ENCODE measurements around the gene PNRC2. TPM values are rescaled to one million over a fixed set of nuclear protein-coding genes. Genes with fewer than 3 reads are reported as not detected.

PNRC2 gene
- total RNA-seq, 4 donors from 2014 or later, result 26.5 to 54.2 (median 39.4) TPM

DNA sequence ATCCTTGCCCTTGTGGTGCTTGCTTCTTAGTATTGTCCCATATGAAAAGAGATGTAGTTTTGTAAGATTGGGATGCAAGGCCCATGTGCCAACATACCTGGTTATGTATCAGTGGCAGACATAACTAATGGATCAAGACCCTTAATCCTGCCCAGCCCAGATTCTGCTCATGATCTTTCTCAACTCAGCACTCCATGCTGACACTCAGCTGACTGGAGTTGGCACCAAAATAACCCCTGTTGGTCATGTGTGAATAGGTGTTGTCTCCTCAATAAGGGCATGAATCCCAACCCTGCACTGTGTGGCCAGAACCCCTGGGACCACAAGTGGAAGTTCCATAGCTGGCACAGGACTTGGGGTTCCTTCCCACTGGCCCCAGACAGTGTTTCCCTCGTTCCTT lies 32.5 kb upstream of the PNRC2 start:
- Histone ChIP-seq H3K4me1 (peaks cover 0 to 5% of the 10 kb centered on the region in 2 donors), H3K36me3 (no peaks in the 10 kb centered on the region), H3K27me3 (no peaks in the 10 kb centered on the region), H3K9me3 (no peaks in the 10 kb centered on the region), H3K4me3 (no peak overlapping the region), H3K27ac (no peak overlapping the region)
- in situ Hi-C loops (cut with MboI; ENCODE audit: low sequenced_read_pairs in 4 of 4) (no loop called here), intact Hi-C loops (cut with DNase I; ENCODE audit: low total_unique reads) (no loop called here)
- TF ChIP-seq, protein P1, sequence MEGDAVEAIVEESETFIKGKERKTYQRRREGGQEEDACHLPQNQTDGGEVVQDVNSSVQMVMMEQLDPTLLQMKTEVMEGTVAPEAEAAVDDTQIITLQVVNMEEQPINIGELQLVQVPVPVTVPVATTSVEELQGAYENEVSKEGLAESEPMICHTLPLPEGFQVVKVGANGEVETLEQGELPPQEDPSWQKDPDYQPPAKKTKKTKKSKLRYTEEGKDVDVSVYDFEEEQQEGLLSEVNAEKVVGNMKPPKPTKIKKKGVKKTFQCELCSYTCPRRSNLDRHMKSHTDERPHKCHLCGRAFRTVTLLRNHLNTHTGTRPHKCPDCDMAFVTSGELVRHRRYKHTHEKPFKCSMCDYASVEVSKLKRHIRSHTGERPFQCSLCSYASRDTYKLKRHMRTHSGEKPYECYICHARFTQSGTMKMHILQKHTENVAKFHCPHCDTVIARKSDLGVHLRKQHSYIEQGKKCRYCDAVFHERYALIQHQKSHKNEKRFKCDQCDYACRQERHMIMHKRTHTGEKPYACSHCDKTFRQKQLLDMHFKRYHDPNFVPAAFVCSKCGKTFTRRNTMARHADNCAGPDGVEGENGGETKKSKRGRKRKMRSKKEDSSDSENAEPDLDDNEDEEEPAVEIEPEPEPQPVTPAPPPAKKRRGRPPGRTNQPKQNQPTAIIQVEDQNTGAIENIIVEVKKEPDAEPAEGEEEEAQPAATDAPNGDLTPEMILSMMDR (IDR thresholded peaks at IDR 0.05 in 4 of 5, conservative IDR thresholded peaks at IDR 0.05 in 1 of 5), result no peak
- TF ChIP-seq POLR2A (IDR thresholded peaks at IDR 0.05), result no peak
- ATAC-seq (no peak), DNase-seq (no peak)

DNA sequence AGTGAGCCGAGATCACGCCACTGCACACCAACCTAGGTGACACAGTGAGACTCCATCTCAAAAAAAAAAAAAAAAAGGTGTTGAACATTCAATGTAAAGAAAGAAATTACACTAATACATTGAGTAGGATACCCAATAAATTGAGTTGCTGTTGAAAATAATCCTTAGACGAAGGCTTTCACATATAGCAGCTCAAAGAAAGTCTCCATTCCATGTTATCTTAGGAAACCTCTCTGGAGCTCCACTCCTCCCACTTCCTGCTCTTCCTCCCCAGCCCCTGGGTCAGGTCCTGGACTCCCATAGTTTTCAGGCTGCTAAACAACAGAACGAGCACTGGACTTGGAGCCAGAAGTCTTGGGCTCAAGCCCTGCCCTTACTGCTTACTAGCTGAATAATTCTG lies 30.8 kb upstream of the PNRC2 start:
- Histone ChIP-seq H3K9me3 (no peaks in the 10 kb centered on the region), H3K4me3 (no peak overlapping the region), H3K27ac (no peak overlapping the region), H3K27me3 (no peaks in the 10 kb centered on the region), H3K4me1 (peaks cover 0 to 5% of the 10 kb centered on the region in 2 donors), H3K36me3 (no peaks in the 10 kb centered on the region)
- DNase-seq (no peak), ATAC-seq (no peak)
- TF ChIP-seq POLR2A (IDR thresholded peaks at IDR 0.05), result no peak
- TF ChIP-seq, protein P1 (IDR thresholded peaks at IDR 0.05 in 4 of 5, conservative IDR thresholded peaks at IDR 0.05 in 1 of 5), result no peak
- in situ Hi-C loops (cut with MboI; ENCODE audit: low sequenced_read_pairs in 4 of 4), result no loop called here
- intact Hi-C loops (cut with DNase I; ENCODE audit: low total_unique reads), result no loop called here

DNA sequence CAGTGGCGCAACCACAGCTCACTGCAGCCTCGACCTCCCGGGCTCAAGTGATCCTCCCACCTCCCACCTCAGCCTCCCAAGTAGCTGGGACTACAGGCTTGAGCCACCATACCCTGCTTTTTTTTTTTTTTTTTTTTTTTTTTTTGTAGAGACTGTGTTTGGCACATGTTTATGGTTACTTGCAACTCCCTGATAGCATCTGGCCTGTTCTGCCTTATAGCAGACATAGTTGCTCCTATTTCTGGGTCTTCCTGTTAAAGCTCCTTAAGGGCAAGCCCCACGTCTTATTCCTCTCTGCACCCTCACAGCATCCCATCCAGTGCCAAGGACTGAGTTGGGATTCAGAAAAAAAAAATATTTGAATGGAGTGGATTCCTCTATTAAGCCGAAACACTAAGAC lies 29.4 kb upstream of the PNRC2 start:
- Histone ChIP-seq H3K4me3 (no peak overlapping the region), H3K9me3 (no peaks in the 10 kb centered on the region), H3K27me3 (no peaks in the 10 kb centered on the region), H3K4me1 (no peaks in the 10 kb centered on the region), H3K27ac (no peak overlapping the region), H3K36me3 (no peaks in the 10 kb centered on the region)
- DNase-seq, result no peak
- intact Hi-C loops (cut with DNase I; ENCODE audit: low total_unique reads) (no loop called here), in situ Hi-C loops (cut with MboI; ENCODE audit: low sequenced_read_pairs in 4 of 4) (no loop called here)
- ATAC-seq, result no peak
- TF ChIP-seq, protein P1 (IDR thresholded peaks at IDR 0.05 in 4 of 5, conservative IDR thresholded peaks at IDR 0.05 in 1 of 5), result no peak
- no peak for TF ChIP-seq POLR2A (IDR thresholded peaks at IDR 0.05)

- intact Hi-C loops (cut with DNase I; ENCODE audit: low total_unique reads) (no loop called here), in situ Hi-C loops (cut with MboI; ENCODE audit: low sequenced_read_pairs in 4 of 4) (no loop called here)
- no peak for ATAC-seq
- TF ChIP-seq, protein P1 (IDR thresholded peaks at IDR 0.05 in 4 of 5, conservative IDR thresholded peaks at IDR 0.05 in 1 of 5), result no peak
- TF ChIP-seq POLR2A (IDR thresholded peaks at IDR 0.05), result no peak
- Histone ChIP-seq H3K27ac (no peak overlapping the region), H3K4me3 (no peak overlapping the region), H3K9me3 (no peaks in the 10 kb centered on the region), H3K27me3 (no peaks in the 10 kb centered on the region), H3K4me1 (no peaks in the 10 kb centered on the region), H3K36me3 (no peaks in the 10 kb centered on the region)
- no peak for DNase-seq
These were observed 28.7 kb upstream of the PNRC2 start for GRCh38 chr1:23930861-23931490.

DNA sequence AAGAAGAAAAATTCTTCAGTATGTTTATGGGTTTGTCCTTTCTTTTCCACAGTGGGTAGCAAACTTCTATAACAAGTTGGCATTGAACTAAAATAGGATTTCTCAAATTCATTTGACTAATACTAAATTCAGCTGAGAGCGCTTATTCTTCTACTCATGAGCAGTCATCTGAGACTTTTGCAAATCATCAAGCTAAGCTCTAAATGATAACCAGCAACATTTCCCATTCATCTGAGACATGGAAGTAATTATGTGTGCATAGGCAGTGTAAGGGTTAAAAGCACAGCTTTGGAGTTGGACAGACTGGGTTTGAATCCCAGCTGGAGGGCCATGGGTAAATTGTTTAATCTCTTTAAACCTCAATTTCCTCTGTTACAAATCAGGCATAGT lies 28.1 kb upstream of the PNRC2 start:
- in situ Hi-C loops (cut with MboI; ENCODE audit: low sequenced_read_pairs in 4 of 4) (no loop called here), intact Hi-C loops (cut with DNase I; ENCODE audit: low total_unique reads) (no loop called here)
- H3K27ac ChIP-seq, result no peak overlapping the region
- TF ChIP-seq, protein P1 (IDR thresholded peaks at IDR 0.05 in 4 of 5, conservative IDR thresholded peaks at IDR 0.05 in 1 of 5), result no peak
- TF ChIP-seq POLR2A (IDR thresholded peaks at IDR 0.05), result no peak
- H3K9me3 ChIP-seq, result no peaks in the 10 kb centered on the region
- no peaks in the 10 kb centered on the region for H3K27me3 ChIP-seq
- no peak for DNase-seq
- H3K4me3 ChIP-seq, result no peak overlapping the region
- ATAC-seq, result no peak
- H3K4me1 ChIP-seq, result no peaks in the 10 kb centered on the region
- H3K36me3 ChIP-seq, result no peaks in the 10 kb centered on the region
